Fibroblast of skin of left quadriceps (primary cell): Measurements from ENCODE around the gene SHC4.
"Not testable (repeated sequence)": the region's sequence is repeated elsewhere in the genome, so short reads cannot be mapped to it uniquely, and the experiment has no call there.

ENCODE experiments used
- DNase-seq, 2 experiments: peaks; one replicate each; pipeline ENCODE4 v3.0.0-alpha.2; 2013; ENCODE audit warnings: low read depth in 2 of 2

The SHC4 gene

GRCh38 chr15:48796930-48797329 lies 166.8 kb downstream of the SHC4 start:
- no peak for DNase-seq

- no peak for DNase-seq
These were observed 167.2 kb downstream of the SHC4 start for GRCh38 chr15:48796521-48796920.

GRCh38 chr15:48795901-48796300 lies 167.8 kb downstream of the SHC4 start:
- no peak for DNase-seq

- no peak for DNase-seq
These were observed 169.0 kb downstream of the SHC4 start for GRCh38 chr15:48794697-48795134.

- no peak for DNase-seq
These were observed 171.3 kb downstream of the SHC4 start for GRCh38 chr15:48792408-48792807.

GRCh38 chr15:48790466-48791115 lies 173.1 kb downstream of the SHC4 start:
- DNase-seq: not testable (repeated sequence)

GRCh38 chr15:48785712-48786111 lies 178.0 kb downstream of the SHC4 start:
- no peak for DNase-seq

GRCh38 chr15:48785195-48785594 lies 178.5 kb downstream of the SHC4 start:
- no peak for DNase-seq

- DNase-seq: no peak
These were observed 179.0 kb downstream of the SHC4 start for GRCh38 chr15:48784756-48785155.

- no peak for DNase-seq
These were observed 180.8 kb downstream of the SHC4 start for GRCh38 chr15:48782911-48783310.

- DNase-seq: no peak
These were observed 182.1 kb downstream of the SHC4 start for GRCh38 chr15:48781481-48782081.

GRCh38 chr15:48781017-48781416 lies 182.7 kb downstream of the SHC4 start:
- DNase-seq: peak in 1 of 2 experiments; percentile 9

GRCh38 chr15:48778331-48778730 lies 185.4 kb downstream of the SHC4 start:
- DNase-seq: no peak

GRCh38 chr15:48777645-48778330 lies 185.9 kb downstream of the SHC4 start:
- DNase-seq: no peak

- no peak for DNase-seq
These were observed 188.2 kb downstream of the SHC4 start for GRCh38 chr15:48775546-48775945.

- no peak for DNase-seq
These were observed 189.2 kb downstream of the SHC4 start for GRCh38 chr15:48774484-48774883.
